CD4-positive, alpha-beta T cell treated with Interleukin-6 at 100 ng/mL for 8 hours (primary cell): ENCODE results near the gene FNBP1.

Source experiments
- DNase-seq: peaks from one replicate; pipeline ENCODE4 v3.0.0-alpha.2; 2020; ENCODE audit warnings: mixed read lengths, low spot score

Gene FNBP1

DNA sequence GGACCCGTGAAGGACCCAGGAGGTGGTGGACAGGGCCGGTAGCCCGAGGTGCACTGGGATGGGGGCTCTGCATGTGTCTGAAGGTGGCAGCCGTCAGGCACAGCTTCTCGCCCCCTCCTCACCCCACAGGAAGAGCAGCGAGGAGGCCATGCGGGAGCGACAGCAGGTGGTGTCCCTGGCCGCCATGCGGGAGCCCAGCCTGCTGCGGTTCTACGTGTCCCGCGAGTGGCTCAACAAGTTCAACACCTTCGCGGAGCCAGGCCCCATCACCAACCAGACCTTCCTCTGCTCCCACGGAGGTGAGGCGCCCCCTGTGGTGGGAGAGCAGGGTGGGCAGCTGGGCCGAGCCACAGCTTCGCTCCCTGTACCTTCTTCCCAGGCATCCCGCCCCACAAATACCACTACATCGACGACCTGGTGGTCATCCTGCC, 167.8 kb downstream of the FNBP1 start:
- no peak for DNase-seq

DNA sequence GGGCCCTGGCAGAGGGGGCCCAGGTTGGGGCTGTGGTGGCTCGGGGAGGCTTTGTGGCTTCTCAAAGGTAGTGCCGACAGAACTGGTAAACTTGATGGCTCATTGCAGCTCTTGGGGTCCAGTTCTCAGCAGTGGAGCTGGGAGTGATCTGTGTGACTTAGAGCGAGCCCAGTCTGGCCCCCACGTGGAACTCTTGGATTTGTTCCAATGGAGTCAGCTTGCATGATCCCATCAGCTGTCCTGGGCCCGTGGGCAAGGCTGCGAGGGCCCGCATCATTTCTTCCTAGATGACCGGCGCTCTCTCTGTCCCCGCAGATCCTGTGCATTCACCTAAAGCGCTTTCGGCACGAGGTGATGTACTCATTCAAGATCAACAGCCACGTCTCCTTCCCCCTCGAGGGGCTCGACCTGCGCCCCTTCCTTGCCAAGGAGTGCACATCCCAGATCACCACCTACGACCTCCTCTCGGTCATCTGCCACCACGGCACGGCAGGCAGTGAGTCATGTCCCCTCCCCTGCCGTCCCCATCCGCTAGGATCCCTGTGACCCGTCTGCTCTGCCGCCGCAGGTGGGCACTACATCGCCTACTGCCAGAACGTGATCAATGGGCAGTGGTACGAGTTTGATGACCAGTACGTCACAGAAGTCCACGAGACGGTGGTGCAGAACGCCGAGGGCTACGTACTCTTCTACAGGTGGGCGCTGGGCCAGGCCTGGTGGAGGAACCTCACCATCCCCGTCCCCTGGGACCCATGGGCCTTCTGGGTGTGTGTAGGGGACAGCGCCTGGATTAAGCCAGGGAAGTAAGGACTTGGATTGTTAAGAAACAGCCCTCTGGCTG, 168.5 kb downstream of the FNBP1 start:
- DNase-seq: no peak

DNA sequence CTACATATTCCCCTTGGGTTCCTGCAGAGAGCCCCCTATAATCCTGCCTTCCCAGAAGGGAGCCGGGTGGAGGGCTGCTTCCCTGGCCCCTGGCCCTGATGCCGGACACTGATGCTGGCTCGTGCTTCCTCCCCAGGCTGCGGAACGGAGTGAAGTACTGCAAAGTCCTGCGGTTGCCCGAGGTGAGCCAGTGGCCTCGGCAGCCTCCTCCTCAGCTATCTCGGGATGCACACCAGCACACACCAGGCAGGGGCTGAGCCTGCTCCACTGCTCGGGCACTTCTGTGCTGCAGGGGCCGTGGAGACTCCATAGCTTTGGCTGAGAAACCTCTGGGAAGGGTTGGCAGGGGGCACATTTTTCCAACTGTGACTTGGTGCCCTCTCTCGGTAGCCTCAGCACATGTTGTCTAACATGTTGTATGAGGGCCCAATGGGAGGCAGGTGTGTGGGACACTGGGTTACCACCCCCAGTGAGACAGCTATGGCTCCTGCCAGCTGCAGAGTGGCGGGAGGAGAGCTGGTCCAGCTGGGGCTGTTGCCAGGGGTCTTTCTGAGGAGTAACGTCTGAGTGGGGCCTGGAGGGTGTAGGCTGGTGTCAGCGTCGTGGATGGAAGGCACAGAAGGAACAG, 169.3 kb downstream of the FNBP1 start:
- no peak for DNase-seq

DNA sequence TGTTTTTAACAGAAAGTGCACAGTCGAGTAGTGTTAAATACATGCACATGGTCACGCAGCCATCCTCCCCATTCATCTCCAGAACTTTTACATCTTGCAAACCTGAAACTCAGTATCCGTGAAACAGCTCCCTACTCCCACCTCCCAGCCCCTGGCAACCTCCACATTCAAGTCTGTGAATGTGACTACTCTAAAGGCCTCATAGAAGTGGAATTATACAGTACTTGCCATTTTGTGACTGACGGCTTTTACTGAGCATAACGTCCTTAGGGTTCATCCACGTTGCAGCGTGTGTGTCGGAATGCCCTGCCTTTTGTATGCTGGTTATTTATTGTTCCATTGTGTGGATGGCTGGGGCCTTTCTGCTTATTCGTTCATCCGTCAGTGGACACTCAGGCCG, 171.9 kb downstream of the FNBP1 start:
- no peak for DNase-seq

DNA sequence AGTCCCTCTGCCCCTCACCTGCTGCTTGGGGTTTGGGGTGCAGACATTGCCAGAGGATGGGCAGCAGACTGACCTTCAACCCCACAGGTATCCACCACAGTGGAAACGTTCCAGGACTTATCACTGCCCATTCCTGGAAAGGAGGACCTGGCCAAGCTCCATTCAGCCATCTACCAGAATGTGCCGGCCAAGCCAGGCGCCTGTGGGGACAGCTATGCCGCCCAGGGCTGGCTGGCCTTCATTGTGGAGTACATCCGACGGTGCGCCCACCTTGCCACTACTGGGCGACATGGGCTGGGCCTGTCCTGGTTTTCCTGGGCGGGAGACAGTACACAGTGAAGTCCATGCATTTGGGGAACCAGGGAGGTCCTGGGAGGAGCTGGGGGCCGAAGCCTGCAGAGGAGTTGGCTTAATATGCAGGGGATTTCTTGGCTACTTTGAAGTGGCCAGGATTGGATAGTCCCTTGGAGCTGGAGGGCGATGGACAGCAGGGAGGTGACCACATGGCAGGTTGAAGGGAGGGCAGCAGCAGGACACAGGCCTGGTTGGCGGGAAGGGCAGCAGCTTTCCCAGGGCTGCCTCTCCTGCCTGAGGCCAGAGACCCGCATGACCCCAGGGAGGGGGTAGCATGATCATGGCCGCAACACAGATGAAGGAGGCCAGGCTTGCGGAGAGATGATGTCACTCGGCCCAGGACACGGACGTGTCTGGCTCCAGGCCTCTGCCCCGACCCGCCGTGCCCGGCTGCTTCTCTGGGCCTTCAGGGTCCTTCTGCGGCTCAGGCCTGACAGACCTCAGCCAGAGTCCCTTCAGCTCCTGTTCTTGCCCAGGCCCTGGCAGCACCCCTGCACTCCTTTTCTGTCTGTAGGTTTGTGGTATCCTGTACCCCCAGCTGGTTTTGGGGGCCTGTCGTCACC, 173.1 kb downstream of the FNBP1 start:
- DNase-seq: no peak

DNA sequence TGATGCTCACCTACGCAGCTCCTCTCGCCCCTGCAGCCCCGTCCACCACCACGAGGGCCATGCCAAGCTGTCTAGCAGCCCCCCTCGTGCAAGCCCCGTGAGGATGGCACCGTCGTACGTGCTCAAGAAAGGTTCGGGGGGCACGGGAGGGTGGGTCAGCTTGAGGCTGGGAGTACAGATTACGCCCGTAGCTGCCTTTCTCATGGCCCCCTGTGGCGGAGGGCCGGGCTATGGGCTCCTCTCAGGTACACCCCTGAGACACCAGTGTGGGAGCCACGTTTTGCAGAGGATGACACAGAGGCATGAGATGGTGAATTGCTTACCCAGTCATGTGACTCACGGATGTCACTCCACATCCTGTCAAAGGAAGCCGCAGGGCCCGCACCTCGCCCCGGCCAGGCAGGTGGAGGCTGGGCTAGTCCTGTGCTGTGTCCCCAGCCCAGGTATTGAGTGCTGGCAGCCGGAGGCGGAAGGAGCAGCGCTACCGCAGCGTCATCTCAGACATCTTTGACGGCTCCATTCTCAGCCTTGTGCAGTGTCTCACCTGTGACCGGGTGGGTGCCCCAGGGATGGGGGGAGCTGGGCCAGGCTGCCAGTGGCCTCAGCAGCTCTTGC, 174.0 kb downstream of the FNBP1 start:
- DNase-seq: peak; percentile 96

DNA sequence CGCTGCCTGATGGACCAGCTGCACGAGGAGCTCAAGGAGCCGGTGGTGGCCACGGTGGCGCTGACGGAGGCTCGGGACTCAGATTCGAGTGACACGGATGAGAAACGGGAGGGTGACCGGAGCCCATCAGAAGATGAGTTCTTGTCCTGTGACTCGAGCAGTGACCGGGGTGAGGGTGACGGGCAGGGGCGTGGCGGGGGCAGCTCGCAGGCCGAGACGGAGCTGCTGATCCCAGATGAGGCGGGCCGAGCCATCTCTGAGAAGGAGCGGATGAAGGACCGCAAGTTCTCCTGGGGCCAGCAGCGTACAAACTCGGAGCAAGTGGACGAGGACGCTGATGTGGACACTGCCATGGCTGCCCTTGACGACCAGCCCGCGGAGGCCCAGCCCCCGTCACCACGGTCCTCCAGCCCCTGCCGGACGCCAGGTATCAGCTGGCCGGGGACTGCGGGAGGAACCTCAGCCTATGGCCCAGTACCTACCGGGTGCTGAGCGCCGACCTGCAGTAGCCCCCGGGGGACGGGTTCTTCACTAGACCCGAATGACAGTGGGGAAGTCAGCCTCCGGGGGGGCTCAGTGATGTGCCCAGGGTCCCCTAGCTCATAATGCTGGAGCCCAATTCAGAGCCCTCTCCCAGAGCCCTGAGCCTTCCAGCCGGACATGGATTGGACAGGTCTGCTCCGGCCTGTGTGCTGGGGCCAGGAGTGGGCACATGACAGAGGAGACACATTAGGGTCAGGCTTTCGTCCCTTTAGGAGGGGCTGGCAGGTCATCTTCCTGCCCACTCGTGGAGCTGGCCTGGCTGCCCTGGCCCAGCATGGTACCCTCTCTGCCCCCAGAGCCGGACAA, 174.7 kb downstream of the FNBP1 start:
- DNase-seq: no peak

DNA sequence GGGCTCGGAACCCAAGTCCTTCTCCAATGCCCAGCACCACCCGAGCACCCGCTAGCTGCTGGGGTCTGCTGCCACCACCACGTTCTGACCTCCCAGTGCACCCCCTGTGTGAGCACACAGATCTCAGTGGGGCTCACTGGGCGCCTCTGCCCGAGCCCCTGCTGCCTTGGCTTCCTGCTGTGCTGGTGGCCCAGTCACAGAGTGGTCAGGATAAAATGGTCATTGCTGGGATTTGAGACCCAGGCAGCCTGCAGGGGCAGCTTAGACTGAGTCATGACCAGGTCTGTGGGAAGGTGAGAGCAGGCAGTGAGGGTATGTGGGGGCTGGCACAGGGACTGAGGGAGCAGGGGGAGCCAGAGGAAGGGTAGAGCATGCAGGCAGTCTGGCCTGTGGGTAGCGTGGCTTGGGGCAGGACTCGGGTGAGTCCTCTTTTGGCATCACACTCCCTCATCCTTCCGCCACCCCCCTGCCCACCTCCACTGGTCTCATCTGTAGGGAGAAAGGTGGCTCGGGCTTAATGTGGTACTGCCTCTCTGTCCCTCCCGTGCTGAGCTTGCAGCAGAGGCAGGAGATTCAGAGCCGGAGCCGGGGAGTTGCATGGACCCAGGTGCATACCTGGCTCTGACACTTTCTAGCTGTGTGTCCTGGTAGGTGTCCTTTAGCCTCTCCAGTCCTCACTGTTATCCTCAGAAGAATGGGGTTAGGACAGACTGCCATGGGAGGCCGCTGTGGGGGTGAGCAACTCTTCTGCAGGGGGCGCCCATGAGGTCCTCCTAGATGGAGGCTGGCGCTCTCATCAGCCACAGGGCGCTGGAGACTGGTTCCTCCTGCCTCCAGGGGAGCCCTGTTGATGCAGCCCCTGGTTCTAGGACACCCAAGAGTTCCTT, 175.6 kb downstream of the FNBP1 start:
- DNase-seq: no peak

DNA sequence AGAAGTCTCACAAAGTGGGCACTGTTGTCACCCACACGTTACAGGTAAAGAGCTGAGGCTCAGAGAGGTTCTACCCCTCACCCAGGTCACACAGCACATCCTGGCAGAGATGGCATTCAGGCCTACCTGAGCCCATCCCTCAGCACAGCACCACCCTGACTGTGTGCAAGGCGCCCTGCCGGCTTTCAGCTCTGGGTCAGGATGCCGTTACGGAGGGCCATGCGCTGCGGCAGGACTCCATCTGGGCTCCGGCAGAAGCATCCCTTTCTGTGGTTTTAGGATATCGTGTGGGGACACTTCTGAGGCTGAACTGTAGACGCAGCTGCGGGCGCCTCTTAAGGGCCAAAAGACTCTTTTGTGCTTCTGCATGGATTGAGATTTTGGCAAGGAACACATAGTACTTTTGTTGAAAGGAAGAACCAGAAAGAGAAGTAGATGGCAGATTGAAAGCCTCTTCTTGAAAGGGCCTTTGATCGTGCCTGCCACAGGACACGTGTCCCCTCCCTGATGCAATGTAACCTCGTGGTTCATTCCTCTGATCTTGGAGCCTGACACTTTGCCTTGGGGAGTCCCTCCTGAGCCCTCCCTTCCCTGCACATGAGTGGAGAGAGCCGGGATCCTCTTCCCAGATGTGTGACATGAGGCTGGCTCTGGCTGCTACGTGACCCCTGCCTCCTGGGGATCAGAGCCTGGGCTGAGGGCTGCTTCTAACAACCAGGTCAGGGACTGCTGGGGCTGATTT, 176.4 kb downstream of the FNBP1 start:
- DNase-seq: peak; percentile 72

DNA sequence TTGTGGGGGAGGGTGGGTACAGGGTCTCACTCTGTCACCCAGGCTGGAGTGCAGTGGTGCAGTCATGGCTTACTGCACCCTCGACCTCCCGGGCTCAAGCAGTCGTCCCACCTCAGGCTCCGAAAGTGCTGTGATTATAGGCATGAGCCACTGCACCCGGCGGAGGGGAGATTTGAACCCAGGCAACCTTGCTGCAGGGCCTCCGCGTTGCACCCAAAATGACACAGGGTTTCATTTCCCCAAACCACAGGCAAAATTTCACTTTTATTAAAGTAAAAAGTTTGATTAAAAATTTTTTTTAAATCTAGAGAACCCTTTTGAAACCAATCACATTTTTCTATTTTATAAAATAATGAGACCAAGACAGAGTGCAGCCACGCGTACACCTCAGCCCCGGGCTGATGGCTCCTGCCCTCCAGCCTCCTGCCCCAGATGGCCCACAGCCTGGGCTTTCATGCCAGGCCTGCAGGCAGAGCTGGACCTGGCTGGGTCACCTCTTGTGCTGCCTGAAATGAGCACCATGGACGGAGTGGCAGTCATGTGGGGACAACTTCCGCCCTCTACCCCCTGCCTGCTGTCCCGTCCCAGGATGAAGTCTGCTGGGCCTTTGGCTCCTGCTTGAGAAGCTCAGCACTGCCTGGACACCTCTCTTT, 177.2 kb downstream of the FNBP1 start:
- DNase-seq: no peak

DNA sequence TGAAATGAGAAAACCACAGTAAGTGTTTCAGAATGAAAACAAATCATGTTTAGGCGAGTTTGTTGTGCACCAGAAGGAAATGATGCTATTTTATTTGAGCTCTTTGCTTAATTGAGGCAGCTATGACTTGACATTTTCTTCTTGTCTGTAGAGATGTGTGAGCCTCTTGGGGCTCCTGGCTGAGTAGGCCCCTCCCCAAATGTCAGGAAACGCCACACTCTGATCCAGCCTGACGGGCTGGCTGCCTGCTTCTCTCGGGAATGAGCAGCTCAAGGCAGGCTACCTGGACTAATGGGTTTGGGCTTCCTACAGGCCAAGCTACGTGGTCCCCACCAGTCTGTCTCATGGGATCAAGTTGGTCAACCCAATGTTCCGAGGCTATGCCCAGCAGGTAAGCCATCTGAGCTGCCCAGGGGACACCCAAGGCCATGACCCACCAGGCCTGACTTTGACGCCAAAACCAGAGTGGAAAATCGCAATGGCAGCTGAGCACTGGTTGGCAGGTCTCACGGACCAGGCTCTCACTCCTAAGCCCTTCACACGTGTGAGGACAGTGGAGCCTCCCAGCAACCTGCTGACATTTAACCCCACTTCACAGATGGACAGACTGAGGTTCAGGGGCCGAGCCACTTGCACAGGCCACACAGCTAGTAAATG, 177.9 kb downstream of the FNBP1 start:
- DNase-seq: no peak

DNA sequence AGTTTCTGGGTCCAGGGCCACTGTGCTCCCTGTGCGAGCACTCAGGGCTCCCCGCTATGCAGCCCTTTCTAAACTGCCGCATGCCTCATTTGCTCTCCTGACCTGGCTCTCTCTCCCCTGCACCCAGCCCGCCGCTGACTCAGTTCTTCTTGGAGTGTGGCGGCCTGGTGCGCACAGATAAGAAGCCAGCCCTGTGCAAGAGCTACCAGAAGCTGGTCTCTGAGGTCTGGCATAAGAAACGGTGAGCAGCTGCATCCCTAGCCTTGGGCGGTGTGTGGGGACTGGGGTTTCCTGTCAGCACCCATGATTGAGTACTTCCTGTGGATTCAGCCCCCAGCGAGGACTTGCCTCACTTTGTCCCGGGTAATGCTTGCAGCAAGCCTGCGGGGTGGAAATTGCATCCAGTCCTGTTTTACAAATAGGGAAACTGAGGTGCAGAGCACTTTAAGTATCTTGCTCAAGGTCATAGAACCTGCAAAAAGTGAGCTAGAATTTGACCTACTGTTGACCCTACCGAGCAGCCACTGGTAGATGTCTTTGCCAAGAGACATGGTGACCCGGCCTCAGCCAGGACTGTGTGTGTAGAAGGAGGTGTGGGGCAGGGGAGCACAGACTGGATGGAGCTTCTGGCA, 179.8 kb downstream of the FNBP1 start:
- peak; percentile 79 for DNase-seq

DNA sequence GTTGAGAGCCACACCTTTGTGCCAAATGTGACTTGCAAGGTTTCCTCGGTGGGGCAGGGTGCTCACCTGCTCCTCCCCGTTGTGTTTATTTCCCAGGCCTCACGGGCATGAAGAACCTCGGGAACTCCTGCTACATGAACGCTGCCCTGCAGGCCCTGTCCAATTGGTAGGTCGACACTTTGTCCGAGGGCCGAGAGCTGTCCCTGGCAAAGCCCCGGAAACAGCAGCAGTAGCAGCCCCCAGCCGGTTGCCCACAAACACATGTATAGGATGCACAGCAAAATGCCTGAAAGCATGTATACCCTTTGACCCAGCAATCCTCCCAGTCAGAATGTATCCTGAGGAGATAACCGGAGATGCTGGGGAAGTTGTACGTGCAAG, 181.6 kb downstream of the FNBP1 start:
- DNase-seq: no peak

DNA sequence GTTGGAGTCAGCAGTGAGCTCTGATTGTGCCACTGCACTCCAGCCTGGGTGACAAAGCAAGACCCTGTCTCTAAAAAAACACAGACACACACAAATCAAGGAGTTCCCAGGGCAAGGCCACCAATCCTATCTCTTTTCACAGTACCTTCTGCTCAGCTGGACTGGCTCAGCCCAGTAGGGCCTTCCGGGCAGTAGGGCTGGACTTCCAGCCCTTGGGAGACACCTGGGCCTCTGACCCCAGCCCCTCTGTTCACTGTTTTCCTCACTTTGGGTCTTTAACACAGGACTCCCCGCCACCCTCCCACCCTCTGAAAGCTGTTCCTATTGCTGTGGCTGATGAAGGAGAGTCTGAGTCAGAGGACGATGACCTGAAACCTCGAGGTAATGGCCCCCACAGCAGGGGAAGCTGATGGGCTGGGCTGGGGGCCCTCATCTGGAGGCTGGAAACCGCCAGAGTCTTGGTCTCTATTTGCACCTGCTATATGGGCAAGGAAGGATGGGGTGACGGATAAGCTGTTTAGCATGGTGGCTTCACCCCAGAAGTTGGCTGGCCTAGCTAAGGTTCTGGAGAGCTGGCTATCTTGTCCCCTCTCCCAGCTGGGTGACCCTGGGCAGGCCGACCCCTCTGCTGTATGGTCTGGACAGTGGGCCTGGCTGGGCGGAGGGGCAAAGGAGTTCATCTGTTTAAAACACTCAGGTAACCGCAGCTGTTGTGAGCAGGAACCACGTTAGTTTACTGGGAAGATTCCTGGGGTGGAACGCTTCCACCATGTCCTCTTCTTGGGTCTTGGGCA, 182.1 kb downstream of the FNBP1 start:
- no peak for DNase-seq

DNA sequence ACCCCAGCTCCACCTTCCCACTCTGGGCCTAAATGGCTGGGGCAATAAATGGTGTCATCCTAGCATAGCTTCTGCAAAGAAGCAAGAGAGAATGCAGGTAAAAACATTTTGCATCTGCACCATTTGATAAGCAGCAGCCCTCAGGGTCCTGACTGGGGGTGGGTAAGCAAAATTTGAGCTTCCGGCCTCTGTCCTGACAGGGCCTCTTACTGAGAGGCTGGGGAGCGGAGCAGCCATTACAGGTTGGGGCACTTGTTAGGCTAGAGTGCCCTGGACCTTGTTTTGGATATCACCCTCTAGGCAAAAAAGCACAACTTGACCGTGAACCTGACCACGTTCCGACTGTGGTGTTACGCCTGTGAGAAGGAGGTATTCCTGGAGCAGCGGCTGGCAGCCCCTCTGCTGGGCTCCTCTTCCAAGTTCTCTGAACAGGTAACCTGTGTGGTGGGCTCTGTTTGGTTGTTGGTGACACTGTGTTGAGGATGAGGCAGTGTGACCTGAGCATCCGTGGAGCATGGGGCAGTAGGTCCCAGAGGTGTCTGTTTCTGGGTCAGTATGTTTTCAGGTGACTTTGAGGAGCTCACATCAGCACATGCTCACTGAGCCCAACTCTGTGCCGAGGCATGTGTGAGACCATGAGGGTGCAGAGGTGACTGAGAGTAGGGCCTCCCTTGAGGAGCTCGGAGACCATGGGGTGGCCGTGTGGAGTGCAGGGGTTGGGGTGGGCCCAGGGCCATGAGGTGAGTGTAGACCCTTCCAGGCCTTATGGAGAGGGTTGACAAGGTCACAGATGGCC, 184.6 kb downstream of the FNBP1 start:
- no peak for DNase-seq

DNA sequence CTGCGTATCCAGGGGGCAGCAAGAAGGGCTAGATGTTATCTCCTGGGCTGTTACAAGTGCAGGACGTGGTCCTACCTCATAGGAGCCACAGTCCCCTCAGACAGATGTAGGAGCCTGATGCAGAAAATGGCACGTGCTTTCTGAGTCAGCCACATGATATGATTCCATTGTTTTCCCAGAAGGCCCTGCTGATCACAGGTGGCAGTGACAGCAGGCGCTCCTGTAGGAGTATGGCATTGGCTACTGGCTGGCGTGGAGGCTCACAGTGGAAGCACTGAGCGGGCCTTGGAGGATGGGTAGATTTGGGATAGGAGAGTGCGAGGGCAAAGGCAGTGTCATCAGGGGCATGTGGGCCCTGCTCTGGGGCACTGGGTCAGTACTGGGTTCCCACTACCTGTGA, 185.8 kb downstream of the FNBP1 start:
- no peak for DNase-seq
